Activated CD4-positive, CD25-positive, alpha-beta regulatory T cell treated with anti-CD3 and anti-CD28 coated beads, Interleukin-2, amount 50 U/mL, for 24 hours (primary cell): ENCODE data around the gene SARDH.

Experiments
- ATAC-seq, 2 donors: fragments of 150-1000 bp; cut with Tn5 transposase; one replicate each; pipeline ENCODE4 v1.10.0; 2021; ENCODE audit warnings: mild to moderate bottlenecking in 1 of 2, moderate library complexity in 1 of 2

SARDH gene

GRCh38 chr9:133737774-133738639 is at the start of gene SARDH:
SARDH (minus strand) TSS chr9:133738352; CDS start chr9:133734173, 4,179 bp downstream.
- ATAC-seq, result peak; percentile 47 to 61

- peak; percentile 23 to 40 for ATAC-seq
These were observed 49.5 kb upstream of the SARDH start for GRCh38 chr9:133787754-133788025.

- ATAC-seq, result no peak
These were observed 49.0 kb upstream of the SARDH start for GRCh38 chr9:133786907-133787753.

- ATAC-seq, result peak; percentile 15 to 17
These were observed 48.2 kb upstream of the SARDH start for GRCh38 chr9:133786371-133786753.

GRCh38 chr9:133785753-133786370 is 47.7 kb upstream of the SARDH start:
- no peak for ATAC-seq

GRCh38 chr9:133784731-133785561 is 46.8 kb upstream of the SARDH start:
- ATAC-seq, result no peak

GRCh38 chr9:133783331-133783731 is 45.2 kb upstream of the SARDH start:
- ATAC-seq, result no peak

GRCh38 chr9:133782157-133783130 is 44.3 kb upstream of the SARDH start:
- peak in 1 of 2 donors; percentile 55 for ATAC-seq

- no peak for ATAC-seq
These were observed 43.6 kb upstream of the SARDH start for GRCh38 chr9:133781828-133782135.

GRCh38 chr9:133780962-133781827 is 43.0 kb upstream of the SARDH start:
- no peak for ATAC-seq

- no peak for ATAC-seq
These were observed 42.3 kb upstream of the SARDH start for GRCh38 chr9:133780404-133780945.

- ATAC-seq, result no peak
These were observed 41.6 kb upstream of the SARDH start for GRCh38 chr9:133779516-133780403.

- no peak for ATAC-seq
These were observed 40.9 kb upstream of the SARDH start for GRCh38 chr9:133779081-133779480.

GRCh38 chr9:133778336-133779013 is 40.3 kb upstream of the SARDH start:
- no peak for ATAC-seq

- ATAC-seq, result no peak
These were observed 39.7 kb upstream of the SARDH start for GRCh38 chr9:133777871-133778270.

- ATAC-seq, result no peak
These were observed 39.1 kb upstream of the SARDH start for GRCh38 chr9:133777068-133777791.
